Naive thymus-derived CD8-positive, alpha-beta T cell (primary cell): ENCODE data around the gene SMIM14. TPM values are rescaled to one million over a fixed set of nuclear protein-coding genes. Genes with fewer than 3 reads are reported as not detected.
"Not testable (repeated sequence)": the region's sequence is repeated elsewhere in the genome, so short reads cannot be mapped to it uniquely, and the experiment has no call there.

Experiments
- ATAC-seq, 2 donors: fragments of 150-1000 bp; cut with Tn5 transposase in 1 of 2; sonication (Bioruptor Pico), chemical (Tn5 transposase) in 1 of 2; 1 replicate in 1 of 2; 2 replicates in 1 of 2; pipeline ENCODE4 v1.10.0; 2021; ENCODE audit warnings: mild to moderate bottlenecking in 2 of 2, moderate library complexity in 2 of 2
- POLR2A ChIA-PET: fragments of 350-600 bp; sonication (Branson Sonifier 250); formaldehyde crosslinking; loops from one replicate; lab custom pipeline; 2021; ENCODE audit warnings: antibody characterized with exemption; lab: Charles Lee
- DNase-seq, 10 donors: peaks; one replicate each; pipeline versions ENCODE4 v3.0.0 to v3.0.0-alpha.2; 2020 to 2022
- H3K27ac Mint-ChIP-seq, 10 donors: one replicate each; pipeline ENCODE4 v1.8.0; 2020 to 2022; ENCODE audit warnings: mild to moderate bottlenecking in 10 of 10, mixed read lengths in 10 of 10, moderate library complexity in 4 of 10, inconsistent platforms in 1 of 10
- H3K27me3 Mint-ChIP-seq, 5 donors: one replicate each; pipeline ENCODE4 v1.8.0; 2021 to 2022; ENCODE audit warnings: mixed read lengths in 5 of 5
- H3K36me3 Mint-ChIP-seq, 3 donors: one replicate each; pipeline ENCODE4 v1.8.0; 2020 to 2022; ENCODE audit warnings: mixed read lengths in 3 of 3, mild to moderate bottlenecking in 2 of 3, inconsistent platforms in 1 of 3
- H3K4me1 Mint-ChIP-seq, 4 donors: one replicate each; pipeline ENCODE4 v1.8.0; 2021 to 2022; ENCODE audit warnings: mixed read lengths in 4 of 4
- H3K4me3 Mint-ChIP-seq, 10 donors: one replicate each; pipeline ENCODE4 v1.8.0; 2020 to 2022; ENCODE audit warnings: mild to moderate bottlenecking in 10 of 10, mixed read lengths in 10 of 10, moderate library complexity in 6 of 10, inconsistent platforms in 1 of 10
- H3K9me3 Mint-ChIP-seq, 9 donors: one replicate each; pipeline ENCODE4 v1.8.0; 2020 to 2022; ENCODE audit warnings: mixed read lengths in 9 of 9, mild to moderate bottlenecking in 3 of 9, inconsistent platforms in 1 of 9, moderate library complexity in 1 of 9
- polyA plus RNA-seq, 3 donors: library from polyadenylated mRNA; unstranded; fragments of 300-500 nt; fragmentation: Illumina TruSeq; gene quantifications; one replicate each; pipeline ENCODE4 v1.2.3, GENCODE V29; 2021
- total RNA-seq, 8 experiments: library from RNA in 2 of 8; stranded (reverse) in 2 of 8; gene quantifications; one replicate each; pipeline ENCODE4 v1.2.3 and lab custom pipeline; 2021 to 2026

The SMIM14 gene
- total and polyA plus RNA-seq, 5 experiments from 2014 or later = 11.5 to 51.9 (median 36.5) TPM

- H3K27ac Mint-ChIP-seq = no peak overlapping the region
- H3K36me3 Mint-ChIP-seq = peaks cover 0 to 6% (median 0%) of the 10 kb centered on the region in 3 donors
- H3K4me1 Mint-ChIP-seq = peaks cover 11 to 27% (median 23%) of the 10 kb centered on the region in 4 donors
- no peak for ATAC-seq
- H3K9me3 Mint-ChIP-seq = no peaks in the 10 kb centered on the region
- no peak overlapping the region for H3K4me3 Mint-ChIP-seq
- DNase-seq = no peak
- H3K27me3 Mint-ChIP-seq = no peaks in the 10 kb centered on the region
- POLR2A ChIA-PET = interaction anchor here (0.6 to 1.2 kb wide), 2 partner anchors 67 to 113 kb away, joined by 3 read pairs; no protein-coding TSS in a partner anchor
Observed at GRCh38 chr4:39524161-39524957, 114.3 kb downstream of the SMIM14 start.

GRCh38 chr4:39522068-39522467 is 116.6 kb downstream of the SMIM14 start:
- ATAC-seq = no peak
- Mint-ChIP-seq H3K4me3 (no peak overlapping the region), H3K27ac (no peak overlapping the region), H3K9me3 (no peaks in the 10 kb centered on the region), H3K27me3 (no peaks in the 10 kb centered on the region), H3K36me3 (peaks cover 0 to 13% (median 0%) of the 10 kb centered on the region in 3 donors), H3K4me1 (peaks cover 7 to 17% (median 14%) of the 10 kb centered on the region in 4 donors)
- DNase-seq = no peak
- POLR2A ChIA-PET = no interaction called here

DNA sequence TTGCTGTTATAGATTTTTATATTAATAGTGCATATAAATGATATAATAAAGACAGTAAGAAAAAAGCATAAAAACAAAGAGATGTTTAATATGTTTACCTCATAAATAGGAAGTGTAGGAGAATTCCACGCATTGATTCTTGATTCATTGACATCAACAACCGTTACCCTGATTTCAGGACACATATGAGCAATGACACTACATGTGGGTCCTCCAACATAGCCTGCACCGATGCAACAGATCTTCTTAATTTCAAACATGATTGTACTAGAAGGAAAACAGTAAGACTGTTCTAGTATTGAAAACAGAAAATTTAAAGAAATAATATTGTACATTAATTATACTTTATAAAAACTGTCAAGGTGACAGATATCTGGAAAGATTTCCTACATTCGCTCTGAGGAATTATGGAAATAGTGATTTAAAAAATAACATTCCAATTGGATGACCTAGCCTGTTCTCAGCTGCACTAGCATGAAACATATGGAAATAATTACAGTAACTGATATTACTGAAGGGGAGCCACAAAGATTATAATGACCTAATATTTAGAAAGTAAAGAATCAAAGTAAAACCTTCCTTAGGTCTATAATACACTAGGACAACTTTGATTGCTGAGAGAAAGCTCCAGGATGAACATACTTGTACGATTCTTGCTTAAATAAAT is 117.3 kb downstream of the SMIM14 start:
- POLR2A ChIA-PET = no interaction called here
- Mint-ChIP-seq H3K4me1 (peaks cover 3 to 14% (median 10%) of the 10 kb centered on the region in 4 donors), H3K4me3 (no peak overlapping the region), H3K27ac (no peak overlapping the region), H3K36me3 (peaks cover 0 to 16% (median 3%) of the 10 kb centered on the region in 3 donors), H3K27me3 (no peaks in the 10 kb centered on the region), H3K9me3 (no peaks in the 10 kb centered on the region)
- no peak for ATAC-seq
- DNase-seq = no peak

- ATAC-seq = no peak
- POLR2A ChIA-PET = interaction anchor here (0.7 kb wide), 1 partner anchor 89 kb away, joined by 4 read pairs; no protein-coding TSS in a partner anchor
- Mint-ChIP-seq H3K27ac (no peak overlapping the region), H3K36me3 (peaks cover 0 to 23% (median 6%) of the 10 kb centered on the region in 3 donors), H3K4me3 (no peak overlapping the region), H3K4me1 (no peaks in the 10 kb centered on the region), H3K27me3 (no peaks in the 10 kb centered on the region), H3K9me3 (no peaks in the 10 kb centered on the region)
- DNase-seq = no peak
Observed at GRCh38 chr4:39518484-39518883, 120.2 kb downstream of the SMIM14 start.

DNA sequence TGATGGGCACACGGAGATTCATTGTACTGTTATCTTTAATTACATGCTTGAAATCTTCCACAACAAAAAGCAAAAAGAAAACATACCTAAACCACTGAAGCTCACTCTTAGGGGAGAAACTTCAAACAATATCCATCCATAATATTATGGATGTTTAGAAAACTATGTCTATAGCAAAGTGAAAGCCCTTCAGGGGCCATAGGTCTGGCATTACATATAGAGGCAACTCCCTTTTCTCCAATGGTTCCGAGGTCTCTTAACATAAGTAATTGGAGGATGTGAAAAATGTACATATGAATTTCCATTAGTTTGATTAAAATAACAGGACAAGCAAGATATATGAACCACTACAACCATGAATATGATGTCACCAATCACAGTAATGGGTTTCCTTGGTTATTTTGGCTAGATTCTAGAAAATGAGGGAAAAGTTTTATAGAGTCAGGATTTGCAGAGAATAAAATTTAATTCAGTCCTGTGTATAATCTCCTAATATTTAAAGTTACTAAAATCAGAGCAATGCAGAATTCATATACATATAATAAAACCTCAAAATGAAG is 122.2 kb downstream of the SMIM14 start:
- H3K4me1 Mint-ChIP-seq = peaks cover 0 to 2% (median 0%) of the 10 kb centered on the region in 4 donors
- ATAC-seq (no peak), DNase-seq (no peak)
- POLR2A ChIA-PET = no interaction called here
- H3K4me3 Mint-ChIP-seq = no peak overlapping the region
- no peaks in the 10 kb centered on the region for H3K9me3 Mint-ChIP-seq
- no peaks in the 10 kb centered on the region for H3K27me3 Mint-ChIP-seq
- H3K27ac Mint-ChIP-seq = no peak overlapping the region
- H3K36me3 Mint-ChIP-seq = peaks cover 0 to 34% (median 6%) of the 10 kb centered on the region in 3 donors

GRCh38 chr4:39515669-39516401 is 122.8 kb downstream of the SMIM14 start:
- peaks cover 0 to 33% (median 6%) of the 10 kb centered on the region in 3 donors for H3K36me3 Mint-ChIP-seq
- H3K27me3 Mint-ChIP-seq, ATAC-seq, DNase-seq, H3K9me3 Mint-ChIP-seq, H3K4me3 Mint-ChIP-seq, POLR2A ChIA-PET, H3K27ac Mint-ChIP-seq, H3K4me1 Mint-ChIP-seq: not testable (repeated sequence)

DNA sequence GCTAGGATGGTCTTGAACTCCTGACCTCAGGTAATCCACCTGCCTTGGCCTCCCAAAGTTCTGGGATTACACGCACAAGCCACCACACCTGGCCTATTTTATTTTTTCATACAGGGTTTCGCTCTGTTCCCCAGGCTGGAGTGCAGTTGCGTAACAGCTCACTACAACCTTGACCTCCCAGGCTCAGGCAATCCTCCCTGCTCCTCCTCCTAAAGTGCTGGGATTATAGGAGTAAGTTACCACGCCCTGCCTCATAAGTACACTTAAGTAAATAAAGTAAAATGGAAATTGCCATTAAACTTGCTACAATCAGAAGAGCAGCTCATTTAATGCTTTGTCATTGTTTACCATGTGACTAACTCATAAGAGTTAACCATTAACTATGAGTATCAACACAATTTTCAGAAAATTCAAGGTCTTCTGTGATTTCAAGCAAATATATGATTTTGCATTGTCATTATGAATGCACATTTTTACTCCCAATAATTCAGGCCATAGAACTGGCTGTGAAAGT is 123.7 kb downstream of the SMIM14 start:
- H3K27me3 Mint-ChIP-seq = no peaks in the 10 kb centered on the region
- peaks cover 0 to 2% (median 0%) of the 10 kb centered on the region in 4 donors for H3K4me1 Mint-ChIP-seq
- H3K27ac Mint-ChIP-seq = peak overlapping the region in 1 of 10 donors; percentile 25
- H3K36me3 Mint-ChIP-seq = peaks cover 0 to 37% (median 10%) of the 10 kb centered on the region in 3 donors
- no peak for DNase-seq
- ATAC-seq = no peak
- H3K9me3 Mint-ChIP-seq = no peaks in the 10 kb centered on the region
- POLR2A ChIA-PET = no interaction called here
- no peak overlapping the region for H3K4me3 Mint-ChIP-seq

DNA sequence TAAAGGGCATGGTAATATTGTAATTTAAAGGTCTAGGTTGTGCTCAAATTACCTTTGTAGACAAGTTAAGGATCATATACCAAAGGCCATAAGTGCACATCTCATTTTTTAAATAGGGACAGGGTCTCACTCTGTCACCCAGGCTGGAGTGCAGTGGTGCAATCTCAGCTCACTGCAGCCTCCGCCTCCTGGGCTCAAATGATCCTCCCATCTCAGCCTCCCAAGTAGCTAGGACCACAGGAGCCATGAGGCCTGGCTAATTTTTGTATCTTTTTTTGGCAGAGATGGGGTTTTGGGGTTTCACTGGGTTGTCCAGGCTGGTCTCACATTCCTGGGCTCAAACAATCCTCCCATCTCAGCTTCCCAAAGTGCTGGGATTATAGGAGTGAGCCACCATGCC is 124.4 kb downstream of the SMIM14 start:
- H3K9me3 Mint-ChIP-seq, H3K4me1 Mint-ChIP-seq, ATAC-seq, H3K4me3 Mint-ChIP-seq, POLR2A ChIA-PET, H3K27ac Mint-ChIP-seq, H3K27me3 Mint-ChIP-seq, DNase-seq: not testable (repeated sequence)
- H3K36me3 Mint-ChIP-seq = peaks cover 0 to 44% (median 16%) of the 10 kb centered on the region in 3 donors

DNA sequence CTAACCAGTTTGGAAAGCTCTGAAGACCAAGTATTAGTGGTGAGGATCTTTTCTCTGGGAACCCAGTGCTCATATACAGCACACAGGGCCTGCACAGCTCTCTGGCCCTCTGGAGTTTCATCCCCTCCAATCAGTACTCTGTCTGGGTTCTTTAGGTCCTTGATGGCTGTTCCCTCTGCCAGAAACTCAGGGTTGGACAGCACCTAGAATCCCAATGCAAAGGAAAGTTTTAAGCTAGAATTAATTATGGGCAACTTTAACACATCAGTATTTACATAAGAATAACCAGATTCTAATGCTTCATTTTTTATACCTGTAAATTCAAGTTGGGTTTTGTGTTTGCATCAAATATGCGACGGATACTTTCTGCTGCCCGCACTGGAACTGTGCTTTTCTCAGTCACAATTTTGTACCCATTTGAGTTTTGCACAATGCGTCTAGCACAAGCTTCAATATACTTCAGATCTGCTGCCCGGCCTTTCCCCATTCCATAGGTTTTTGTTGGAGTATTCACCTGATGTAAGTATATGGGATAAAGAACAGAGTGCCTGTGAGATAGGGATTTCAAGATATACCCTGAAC is 128.2 kb downstream of the SMIM14 start:
- Mint-ChIP-seq H3K36me3 (peaks cover 0 to 65% (median 10%) of the 10 kb centered on the region in 3 donors), H3K4me1 (peaks cover 0 to 2% (median 0%) of the 10 kb centered on the region in 4 donors), H3K27me3 (no peaks in the 10 kb centered on the region), H3K4me3 (no peak overlapping the region), H3K27ac (no peak overlapping the region), H3K9me3 (no peaks in the 10 kb centered on the region)
- ATAC-seq (no peak), DNase-seq (no peak)
- POLR2A ChIA-PET = no interaction called here

GRCh38 chr4:39505581-39505980 is 133.1 kb downstream of the SMIM14 start:
- no peaks in the 10 kb centered on the region for H3K27me3 Mint-ChIP-seq

GRCh38 chr4:39504538-39504937 is 134.1 kb downstream of the SMIM14 start:
- no peak overlapping the region for H3K27ac Mint-ChIP-seq
- H3K36me3 Mint-ChIP-seq = peaks cover 5 to 92% (median 29%) of the 10 kb centered on the region in 3 donors
- no peak for DNase-seq
- no peak overlapping the region for H3K4me3 Mint-ChIP-seq
- no peaks in the 10 kb centered on the region for H3K27me3 Mint-ChIP-seq
- no peaks in the 10 kb centered on the region for H3K4me1 Mint-ChIP-seq
- ATAC-seq = no peak
- POLR2A ChIA-PET = no interaction called here
- no peaks in the 10 kb centered on the region for H3K9me3 Mint-ChIP-seq

More at GRCh38 chr4:39505581-39505980, 133.1 kb downstream of the SMIM14 start:
- Mint-ChIP-seq H3K4me3 (no peak overlapping the region), H3K36me3 (peaks cover 5 to 92% (median 34%) of the 10 kb centered on the region in 3 donors), H3K9me3 (no peaks in the 10 kb centered on the region), H3K27ac (no peak overlapping the region), H3K4me1 (no peaks in the 10 kb centered on the region)
- ATAC-seq (no peak), DNase-seq (no peak)
- POLR2A ChIA-PET = no interaction called here

DNA sequence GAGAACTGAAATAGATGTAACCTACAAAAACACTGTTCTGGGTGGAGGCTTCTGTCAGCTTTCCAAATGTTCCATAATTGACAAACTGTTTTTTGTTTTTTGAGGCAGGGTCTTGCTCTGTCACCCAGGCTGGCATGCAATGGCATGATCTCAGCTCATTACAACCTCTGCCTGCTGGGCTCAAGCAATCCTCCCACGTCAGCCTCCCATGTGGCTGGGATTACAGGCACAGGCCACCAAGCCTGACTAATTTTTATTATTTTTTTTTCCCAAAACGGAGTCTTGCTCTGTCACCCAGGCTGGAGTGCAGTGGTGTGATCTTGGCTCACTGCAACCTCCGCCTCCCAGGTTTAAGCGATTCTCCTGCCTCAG is 136.0 kb downstream of the SMIM14 start:
- DNase-seq, H3K27me3 Mint-ChIP-seq, ATAC-seq, H3K4me1 Mint-ChIP-seq, H3K9me3 Mint-ChIP-seq, H3K27ac Mint-ChIP-seq, POLR2A ChIA-PET, H3K4me3 Mint-ChIP-seq: not testable (repeated sequence)
- peaks cover 5 to 83% (median 30%) of the 10 kb centered on the region in 3 donors for H3K36me3 Mint-ChIP-seq
